ENCODE data around the gene RCN2.
"Not testable (repeated sequence)": the region's sequence is repeated elsewhere in the genome, so short reads cannot be mapped to it uniquely, and the experiment has no call there.

The RCN2 gene, protein sequence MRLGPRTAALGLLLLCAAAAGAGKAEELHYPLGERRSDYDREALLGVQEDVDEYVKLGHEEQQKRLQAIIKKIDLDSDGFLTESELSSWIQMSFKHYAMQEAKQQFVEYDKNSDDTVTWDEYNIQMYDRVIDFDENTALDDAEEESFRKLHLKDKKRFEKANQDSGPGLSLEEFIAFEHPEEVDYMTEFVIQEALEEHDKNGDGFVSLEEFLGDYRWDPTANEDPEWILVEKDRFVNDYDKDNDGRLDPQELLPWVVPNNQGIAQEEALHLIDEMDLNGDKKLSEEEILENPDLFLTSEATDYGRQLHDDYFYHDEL

DNA sequence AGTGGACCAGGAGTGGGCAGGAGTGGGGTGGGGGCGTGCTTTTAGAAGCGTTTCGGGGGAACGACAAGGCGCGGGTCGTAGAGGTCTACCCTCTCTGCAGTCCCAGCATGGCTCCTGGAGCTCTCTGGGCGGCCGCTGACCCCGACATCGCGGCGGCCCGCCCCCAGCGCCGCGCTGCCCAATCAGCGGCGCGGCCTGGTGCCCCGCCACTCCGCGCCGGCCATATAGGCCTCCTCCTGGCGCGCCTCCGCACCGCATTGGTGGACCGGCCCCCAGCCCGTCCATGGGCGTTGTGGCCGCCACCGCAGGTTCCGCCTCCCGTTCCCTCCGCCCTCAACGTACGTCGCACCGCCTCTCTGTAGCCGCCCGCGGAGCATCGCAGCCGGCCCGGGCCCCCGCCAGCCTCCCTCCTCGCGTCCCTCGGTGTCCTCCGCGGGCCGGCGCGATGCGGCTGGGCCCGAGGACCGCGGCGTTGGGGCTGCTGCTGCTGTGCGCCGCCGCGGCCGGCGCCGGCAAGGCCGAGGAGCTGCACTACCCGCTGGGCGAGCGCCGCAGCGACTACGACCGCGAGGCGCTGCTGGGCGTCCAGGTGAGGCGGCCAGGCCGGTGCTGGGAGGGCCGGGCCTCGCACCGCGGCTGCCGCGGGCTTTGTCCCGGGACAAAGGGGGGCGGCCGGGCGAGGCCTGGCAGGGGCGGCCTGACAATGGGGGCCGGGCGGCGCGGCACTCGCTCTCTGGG, at the start of gene RCN2:
Gene RCN2 (plus strand): TSS at position 353 of the 738 bp plus-strand sequence. CDS start 93 bp downstream, at position 446.
- TF ChIP-seq, protein P1, sequence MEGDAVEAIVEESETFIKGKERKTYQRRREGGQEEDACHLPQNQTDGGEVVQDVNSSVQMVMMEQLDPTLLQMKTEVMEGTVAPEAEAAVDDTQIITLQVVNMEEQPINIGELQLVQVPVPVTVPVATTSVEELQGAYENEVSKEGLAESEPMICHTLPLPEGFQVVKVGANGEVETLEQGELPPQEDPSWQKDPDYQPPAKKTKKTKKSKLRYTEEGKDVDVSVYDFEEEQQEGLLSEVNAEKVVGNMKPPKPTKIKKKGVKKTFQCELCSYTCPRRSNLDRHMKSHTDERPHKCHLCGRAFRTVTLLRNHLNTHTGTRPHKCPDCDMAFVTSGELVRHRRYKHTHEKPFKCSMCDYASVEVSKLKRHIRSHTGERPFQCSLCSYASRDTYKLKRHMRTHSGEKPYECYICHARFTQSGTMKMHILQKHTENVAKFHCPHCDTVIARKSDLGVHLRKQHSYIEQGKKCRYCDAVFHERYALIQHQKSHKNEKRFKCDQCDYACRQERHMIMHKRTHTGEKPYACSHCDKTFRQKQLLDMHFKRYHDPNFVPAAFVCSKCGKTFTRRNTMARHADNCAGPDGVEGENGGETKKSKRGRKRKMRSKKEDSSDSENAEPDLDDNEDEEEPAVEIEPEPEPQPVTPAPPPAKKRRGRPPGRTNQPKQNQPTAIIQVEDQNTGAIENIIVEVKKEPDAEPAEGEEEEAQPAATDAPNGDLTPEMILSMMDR (conservative IDR thresholded peaks at IDR 0.05; ENCODE audit: low read length) = no peak
- peak; percentile 94 for DNase-seq (ENCODE audit: low read depth)
- peak within 1 kb of the TSS; percentile 81 for H3K4me3 ChIP-seq (ENCODE audit: low read length)

DNA sequence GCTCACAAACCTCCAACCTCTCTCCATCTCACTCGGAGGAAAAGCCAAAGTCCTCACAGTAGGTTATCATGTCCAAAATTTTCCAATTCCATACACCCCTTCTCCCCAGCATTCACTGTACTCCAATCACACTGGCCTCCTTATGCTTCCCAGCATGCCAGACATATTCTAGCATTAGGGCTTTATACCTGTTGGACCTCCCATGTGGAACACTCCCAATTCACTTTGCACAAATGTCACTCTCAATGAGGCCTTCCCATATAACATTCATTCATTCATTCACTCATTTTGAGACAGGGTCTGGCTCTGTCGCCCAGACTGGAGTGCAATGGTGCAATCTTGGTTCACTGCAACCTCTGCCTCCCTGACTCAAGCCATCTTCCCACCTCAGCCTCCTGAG, 46.3 kb upstream of the RCN2 start:
- TF ChIP-seq, protein P1 (conservative IDR thresholded peaks at IDR 0.05; ENCODE audit: low read length) = no peak
- no peak for DNase-seq (ENCODE audit: low read depth)
- H3K4me3 ChIP-seq (ENCODE audit: low read length) = no peak overlapping the region

DNA sequence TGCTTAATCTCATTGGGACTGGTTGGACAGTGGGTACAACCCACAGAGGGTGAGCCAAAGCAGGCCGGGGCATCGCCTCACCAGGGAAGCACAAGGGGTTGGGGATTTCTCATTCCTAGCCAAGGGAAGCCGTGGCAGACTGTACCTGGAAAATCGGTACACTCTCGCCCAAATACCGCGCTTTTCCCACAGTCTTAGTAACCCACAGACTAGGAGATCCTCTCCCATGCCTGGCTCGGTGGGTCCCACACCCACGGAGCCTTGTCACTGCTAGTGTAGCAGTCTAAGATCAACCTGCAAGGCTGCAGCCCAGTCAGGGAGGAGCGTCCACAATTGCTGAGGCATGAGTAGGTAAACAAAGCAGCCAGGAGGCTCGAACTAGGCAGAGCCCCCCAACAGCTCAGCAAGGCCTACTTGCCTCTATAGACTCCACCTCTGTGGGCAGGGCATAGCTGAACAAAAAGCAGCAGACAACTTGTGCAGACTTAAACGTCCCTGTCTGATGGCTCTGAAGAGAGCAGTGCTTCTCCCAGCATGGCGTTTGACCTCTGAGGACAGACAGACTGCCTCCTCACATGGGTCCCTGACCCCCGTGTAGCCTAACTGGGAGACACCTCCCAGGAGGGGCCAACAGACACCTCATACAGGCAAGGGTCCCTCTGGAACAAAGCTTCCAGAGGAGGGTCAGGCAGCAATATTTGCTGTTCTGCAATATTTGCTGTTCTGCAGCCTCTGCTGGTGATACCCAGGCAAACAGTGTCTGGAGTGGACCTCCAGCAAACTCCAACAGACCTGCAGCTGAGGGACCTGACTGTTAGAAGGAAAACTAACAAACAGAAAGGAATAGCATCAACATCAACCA, 44.0 kb upstream of the RCN2 start:
- DNase-seq (ENCODE audit: low read depth); H3K4me3 ChIP-seq (ENCODE audit: low read length): not testable (repeated sequence)

DNA sequence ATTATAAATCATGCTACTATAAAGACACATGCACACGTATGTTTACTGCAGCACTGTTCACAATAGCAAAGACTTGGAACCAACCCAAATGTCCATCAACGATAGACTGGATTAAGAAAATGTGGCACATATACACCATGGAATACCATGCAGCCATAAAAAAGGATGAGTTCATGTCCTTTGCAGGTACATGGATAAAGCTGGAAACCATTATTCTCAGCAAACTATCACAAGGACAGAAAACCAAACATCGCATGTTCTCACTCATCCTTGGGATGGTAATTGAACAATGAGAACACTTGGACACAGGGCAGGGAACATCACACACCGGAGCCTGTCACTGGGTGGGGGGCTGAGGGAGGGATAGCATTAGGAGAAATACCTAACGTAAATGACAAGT, 38.7 kb upstream of the RCN2 start:
- H3K4me3 ChIP-seq (ENCODE audit: low read length); DNase-seq (ENCODE audit: low read depth): not testable (repeated sequence)

DNA sequence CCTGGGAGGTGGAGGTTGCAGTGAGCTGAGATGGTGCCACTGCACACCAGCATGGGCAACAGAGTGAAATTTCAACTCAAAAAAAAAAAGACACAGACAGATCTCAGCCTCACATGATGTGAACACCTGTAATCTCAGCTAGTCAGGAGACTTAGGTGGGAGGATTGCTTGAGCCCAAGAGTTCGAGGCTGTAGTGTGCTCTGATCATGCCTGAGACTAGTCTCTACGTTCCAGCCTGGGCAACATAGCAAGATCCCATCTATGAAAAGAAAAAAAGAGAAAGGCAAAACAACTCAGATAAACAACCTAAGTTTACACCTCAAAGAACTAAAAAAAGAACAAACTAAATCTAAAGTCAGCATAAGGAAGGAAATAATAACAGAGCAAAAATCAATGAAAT, 37.4 kb upstream of the RCN2 start:
- TF ChIP-seq, protein P1 (conservative IDR thresholded peaks at IDR 0.05; ENCODE audit: low read length) = no peak

DNA sequence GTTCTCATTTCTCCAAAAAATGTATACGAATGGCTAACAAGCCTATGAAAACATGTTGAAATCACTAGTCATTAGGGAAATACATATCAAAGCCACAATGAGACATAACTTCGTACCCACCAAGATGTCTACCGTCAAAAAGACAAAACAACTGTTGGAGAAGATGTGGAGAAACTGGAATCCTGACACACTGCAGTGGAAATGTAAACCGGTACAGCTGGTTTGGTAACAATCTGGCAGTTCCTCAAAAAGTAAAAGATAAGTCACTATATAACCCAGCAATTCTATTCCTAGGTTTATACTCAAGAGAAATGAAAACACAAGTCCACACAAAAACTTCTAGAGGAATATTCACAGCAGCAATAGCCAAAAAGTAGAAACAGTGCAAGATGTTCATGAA, 33.4 kb upstream of the RCN2 start:
- no peak overlapping the region for H3K4me3 ChIP-seq (ENCODE audit: low read length)
- TF ChIP-seq, protein P1 (conservative IDR thresholded peaks at IDR 0.05; ENCODE audit: low read length) = no peak
- DNase-seq (ENCODE audit: low read depth) = no peak

More for the DNA sequence above, 37.4 kb upstream of the RCN2 start:
- DNase-seq (ENCODE audit: low read depth) = no peak
- H3K4me3 ChIP-seq (ENCODE audit: low read length) = no peak overlapping the region

DNA sequence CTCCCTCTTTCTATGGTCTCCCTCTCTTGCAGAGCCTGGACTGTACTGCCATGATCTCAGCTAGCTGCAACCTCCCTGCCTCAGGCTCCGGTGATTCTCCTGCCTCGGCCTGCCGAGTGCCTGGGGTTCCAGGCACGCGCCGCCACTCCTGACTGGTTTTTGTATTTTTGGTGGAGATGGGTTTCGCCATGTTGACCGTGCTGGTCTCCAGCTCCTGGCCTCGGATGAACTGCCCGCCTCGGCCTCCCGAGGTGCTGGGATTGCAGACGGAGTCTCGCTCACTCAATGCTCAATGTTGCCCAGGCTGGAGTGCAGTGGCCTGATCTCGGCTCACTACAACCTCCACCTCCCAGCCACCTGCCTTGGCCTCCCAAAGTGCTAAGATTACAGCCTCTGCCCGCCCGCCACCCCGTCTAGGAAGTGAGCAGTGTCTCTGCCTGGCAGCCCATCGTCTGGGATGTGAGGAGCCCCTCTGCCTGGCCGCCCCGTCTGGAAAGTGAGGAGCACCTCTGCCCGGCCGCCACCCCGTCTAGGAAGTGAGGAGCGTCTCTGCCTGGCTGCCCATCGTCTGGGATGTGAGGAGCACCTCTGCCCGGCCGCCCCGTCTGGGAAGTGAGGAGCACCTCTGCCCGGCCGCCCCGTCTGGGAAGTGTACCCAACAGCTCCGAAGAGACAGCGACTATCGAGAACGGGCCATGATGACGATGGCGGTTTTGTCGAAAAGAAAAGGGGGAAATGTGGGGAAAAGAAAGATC, 32.2 kb upstream of the RCN2 start:
- not testable (repeated sequence) for H3K4me3 ChIP-seq (ENCODE audit: low read length); DNase-seq (ENCODE audit: low read depth)

DNA sequence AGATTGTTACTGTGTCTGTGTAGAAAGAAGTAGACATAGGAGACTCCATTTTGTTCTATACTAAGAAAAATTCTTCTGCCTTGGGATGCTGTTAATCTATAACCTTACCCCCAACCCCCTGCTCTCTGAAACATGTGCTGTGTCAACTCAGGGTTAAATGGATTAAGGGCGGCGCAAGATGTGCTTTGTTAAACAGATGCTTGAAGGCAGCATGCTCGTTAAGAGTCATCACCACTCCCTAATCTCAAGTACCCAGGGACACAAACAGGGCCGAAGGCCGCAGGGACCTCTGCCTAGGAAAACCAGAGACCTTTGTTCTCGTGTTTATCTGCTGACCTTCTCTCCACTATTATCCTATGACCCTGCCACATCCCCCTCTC, 31.6 kb upstream of the RCN2 start:
- not testable (repeated sequence) for H3K4me3 ChIP-seq (ENCODE audit: low read length); DNase-seq (ENCODE audit: low read depth)

Data from AG10803 (cell line).